K562 (cell line): ENCODE results near the gene VPS13D. TPM values are rescaled to one million over a fixed set of nuclear protein-coding genes. Genes with fewer than 3 reads are reported as not detected.

Source experiments
- FOXP4 ChIP-seq: sonication (generic); formaldehyde crosslinking; IDR thresholded peaks from 2 replicates; pipeline ENCODE4 v1.8.0; 2022; ENCODE audit warnings: mild to moderate bottlenecking, missing genetic modification reagents, borderline replicate concordance
- GTF2A2 ChIP-seq: IDR thresholded peaks from 2 replicates; pipeline ENCODE4 v1.6.1; 2016; ENCODE audit warnings: mild to moderate bottlenecking, missing genetic modification characterization, missing compliant biosample characterization
- IFI16 ChIP-seq: fragments of 250-450 bp; sonication (Bioruptor Pico); IDR thresholded peaks from 2 replicates; pipeline ENCODE4 v2.1.2; 2022; ENCODE audit warnings: mild to moderate bottlenecking, inconsistent platforms
- MECOM ChIP-seq: fragments of 250-450 bp; sonication (Bioruptor Pico); IDR thresholded peaks from 2 replicates; pipeline ENCODE4 v1.8.0; 2022; ENCODE audit warnings: inconsistent platforms
- TFE3 ChIP-seq: fragments of 450-650 bp; formaldehyde crosslinking; IDR thresholded peaks from 2 replicates; pipeline ENCODE4 v1.4.0; 2020; ENCODE audit warnings: mild to moderate bottlenecking, mixed read lengths
- YY1 ChIP-seq, 3 experiments: IDR thresholded peaks; 2 replicates each; pipeline ENCODE4 v1.6.1; 2011; ENCODE audit warnings: low read length in 2 of 3, mild to moderate bottlenecking in 2 of 3, moderate library complexity in 2 of 3, borderline replicate concordance in 1 of 3, control low read depth in 1 of 3, low read depth in 1 of 3; ENCODE audit not compliant: insufficient read depth in 3 of 3, insufficient replicate concordance in 2 of 3, control insufficient read depth in 1 of 3, insufficient read length in 1 of 3; ENCODE audit errors: extremely low read depth in 1 of 3
- ZNF3 ChIP-seq: fragments of 250-450 bp; sonication (Bioruptor Pico); IDR thresholded peaks from 2 replicates; pipeline ENCODE4 v1.5.0; 2021; ENCODE audit warnings: mild to moderate bottlenecking, moderate library complexity
- ZNF609 ChIP-seq: sonication (generic); formaldehyde crosslinking; IDR thresholded peaks from 2 replicates; pipeline ENCODE4 v1.8.1; 2023; ENCODE audit warnings: missing genetic modification reagents, mild to moderate bottlenecking, borderline replicate concordance
- polyA plus RNA-seq, 8 experiments: library from polyadenylated mRNA; depleted of rRNA in 4 of 8; stranded (reverse) in 5 of 8; unstranded in 3 of 8; fragments of >200 nt; fragmentation: Nextera tagmentation in 2 of 8; fragmentation: Illumina TruSeq in 1 of 8; extraction: Ambion mirVana in 2 of 8; extraction: Trizol in 1 of 8; gene quantifications; 2 replicates each; pipeline versions ENCODE4 v1.2.1 to v1.2.3, GENCODE V29; 2011 to 2014; ENCODE audit warnings: inconsistent platforms in 1 of 8, missing spikeins in 1 of 8
- total RNA-seq, 7 experiments: library from RNA; depleted of rRNA in 6 of 7; stranded (reverse); fragments of >200 nt in 6 of 7; fragmentation: Illumina TruSeq in 2 of 7; extraction: Trizol in 2 of 7; gene quantifications; 2 replicates each; pipeline versions ENCODE4 v1.2.1 to v1.2.3, GENCODE V29; 2011 to 2021; ENCODE audit warnings: low replicate concordance in 1 of 7

Gene VPS13D
- total and polyA plus RNA-seq, 9 of the 15 experiments (the other 6 are each of a cell fraction or from before 2014, with no cell fraction given), result 6.1 to 51.5 (median 38.5) TPM

DNA sequence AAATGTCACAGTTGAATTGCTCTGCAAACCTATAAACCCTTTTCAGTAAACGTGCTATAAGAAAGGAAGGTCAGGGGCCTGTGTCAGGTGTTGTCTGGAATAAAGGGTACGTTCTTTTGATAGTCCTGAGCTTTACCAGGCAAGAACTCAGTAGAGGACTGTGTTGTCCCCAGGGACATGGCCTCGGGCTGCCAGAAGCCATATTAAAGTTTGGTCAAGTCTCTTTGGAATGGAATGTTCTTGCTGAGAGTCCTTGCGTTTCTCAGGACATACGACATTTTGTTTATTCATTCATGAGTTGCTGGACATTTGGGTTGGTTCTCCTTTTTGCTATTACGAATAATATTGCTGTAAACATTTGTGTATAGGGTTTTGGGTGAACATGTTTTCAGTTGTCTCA lies 16.8 kb downstream of the VPS13D start (continued):
- no peak for TF ChIP-seq ZNF609
- no peak for TF ChIP-seq IFI16
- TF ChIP-seq MECOM (CRISPR knock-in tag), result no peak
- TF ChIP-seq ZNF3 (CRISPR knock-in tag), result no peak
- TF ChIP-seq FOXP4 (CRISPR knock-in tag), result no peak
- TF ChIP-seq YY1 (IDR thresholded peaks at IDR 0.05; ENCODE audit: borderline replicate concordance in 1 of 3, control insufficient read depth in 1 of 3, extremely low read depth in 1 of 3, insufficient read depth in 3 of 3, insufficient read length in 1 of 3, insufficient replicate concordance in 2 of 3, low read depth in 1 of 3, low read length in 2 of 3), result no peak
- TF ChIP-seq TFE3 (CRISPR knock-in tag), result no peak
- no peak for TF ChIP-seq GTF2A2 (tag)
